ENCODE measurements around the gene SLC17A7.

Gene SLC17A7

DNA sequence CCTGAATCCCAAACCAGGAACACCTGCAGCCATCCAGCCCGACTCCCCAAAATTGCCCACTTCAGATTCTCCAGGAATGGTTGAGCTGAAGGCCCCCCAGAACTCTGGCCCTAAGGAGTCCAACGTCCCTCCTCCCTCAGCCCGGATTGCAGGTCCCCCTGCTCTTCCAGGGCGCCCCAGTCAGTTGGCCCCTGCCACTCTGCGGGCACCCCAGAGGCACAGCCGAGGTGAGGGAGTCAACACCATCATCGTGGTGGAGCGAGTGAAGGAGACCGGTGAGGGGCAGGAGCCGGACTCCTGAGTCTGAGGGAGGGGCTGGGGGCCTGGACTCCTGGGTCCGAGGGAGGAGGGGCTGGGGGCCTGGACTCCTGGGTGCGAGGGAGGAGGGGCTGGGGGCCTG lies 14.0 kb downstream of the SLC17A7 start:
- no peak for DNase-seq

DNA sequence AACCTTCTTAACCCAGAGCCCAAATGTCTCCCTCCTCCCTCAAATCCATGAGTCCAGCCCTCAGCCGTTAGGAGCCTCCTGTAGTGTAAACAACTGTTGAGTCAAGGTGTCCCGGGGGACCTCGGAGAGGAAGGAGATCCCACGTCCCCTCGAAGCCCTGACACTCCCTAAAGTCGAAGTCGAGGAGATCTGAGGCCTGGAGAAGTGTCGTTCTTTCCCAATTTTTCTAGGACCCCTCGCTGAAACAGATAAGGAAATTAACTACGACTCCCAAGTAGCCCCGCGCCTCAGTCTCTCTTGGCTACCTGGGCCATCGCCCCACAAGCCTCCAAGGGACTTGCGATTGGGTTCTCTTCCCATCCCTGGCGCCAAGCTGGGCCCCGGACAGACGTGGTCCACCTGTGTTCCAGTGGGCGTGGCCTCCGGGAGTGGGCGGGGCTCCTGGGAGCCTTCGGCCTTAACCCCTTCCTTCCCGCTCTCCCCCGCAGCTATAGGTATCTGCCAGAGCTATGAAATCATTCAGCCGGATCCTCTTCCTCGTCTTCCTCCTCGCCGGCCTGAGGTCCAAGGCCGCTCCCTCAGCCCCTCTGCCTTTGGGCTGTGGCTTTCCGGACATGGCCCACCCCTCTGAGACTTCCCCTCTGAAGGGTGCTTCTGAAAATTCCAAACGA lies 15.3 kb downstream of the SLC17A7 start:
- DNase-seq: no peak

GRCh38 chr19:49425178-49425577 lies 16.1 kb downstream of the SLC17A7 start, which contains the start of gene GFY:
Gene GFY (plus strand): TSS chr19:49425388. CDS start chr19:49426431, 1,043 bp downstream.
- no peak for DNase-seq

GRCh38 chr19:49423985-49424303 lies 17.4 kb downstream of the SLC17A7 start:
- DNase-seq: no peak

DNA sequence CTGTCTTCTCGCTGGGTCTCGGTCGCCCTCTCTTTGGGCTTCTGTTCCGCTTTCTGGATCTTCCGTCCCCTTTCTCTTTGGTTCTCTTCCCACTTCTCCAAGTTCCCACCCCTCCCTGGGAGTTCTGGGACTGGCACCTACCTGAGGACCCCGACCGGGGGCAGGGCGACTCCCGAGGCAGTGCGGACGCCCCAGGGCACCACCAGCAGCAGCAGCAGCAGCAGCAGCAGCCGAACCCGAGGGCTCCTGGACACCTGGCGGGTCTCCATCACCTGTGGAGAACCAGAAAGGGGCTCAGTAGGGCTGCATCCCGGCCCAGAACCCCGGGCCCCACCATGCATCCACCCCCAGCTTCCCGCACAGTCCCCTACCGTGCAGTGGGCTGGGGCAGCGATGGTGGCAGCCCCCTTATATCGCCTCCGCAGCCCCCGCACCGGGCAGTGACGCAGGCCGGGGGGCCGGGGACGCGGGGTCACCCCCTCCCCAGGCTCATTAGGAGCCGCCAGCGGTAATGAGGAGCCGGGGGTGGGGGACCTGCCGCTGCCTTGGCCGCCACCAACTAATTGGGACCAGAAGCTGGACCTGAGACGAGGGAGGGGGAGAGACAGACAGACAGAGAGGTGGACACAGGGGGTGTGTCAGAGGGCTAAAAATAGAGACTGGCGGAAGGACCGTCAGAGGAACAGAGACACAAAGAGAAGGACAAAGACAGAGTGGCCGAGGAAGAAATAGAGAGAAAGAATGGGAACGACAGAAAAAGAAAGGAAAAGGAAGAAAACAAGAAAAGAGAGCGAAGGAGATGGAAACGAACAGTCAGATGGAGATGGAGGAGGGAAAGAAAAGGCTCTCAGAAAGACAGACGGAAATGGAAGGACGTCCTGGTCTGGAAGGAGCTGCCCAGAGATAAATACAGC lies 18.0 kb downstream of the SLC17A7 start, which contains the start of gene PTH2:
PTH2 (minus strand) TSS at position 371 of the 914 bp plus-strand sequence; CDS start at position 269, 102 bp downstream.
- DNase-seq: no peak

DNA sequence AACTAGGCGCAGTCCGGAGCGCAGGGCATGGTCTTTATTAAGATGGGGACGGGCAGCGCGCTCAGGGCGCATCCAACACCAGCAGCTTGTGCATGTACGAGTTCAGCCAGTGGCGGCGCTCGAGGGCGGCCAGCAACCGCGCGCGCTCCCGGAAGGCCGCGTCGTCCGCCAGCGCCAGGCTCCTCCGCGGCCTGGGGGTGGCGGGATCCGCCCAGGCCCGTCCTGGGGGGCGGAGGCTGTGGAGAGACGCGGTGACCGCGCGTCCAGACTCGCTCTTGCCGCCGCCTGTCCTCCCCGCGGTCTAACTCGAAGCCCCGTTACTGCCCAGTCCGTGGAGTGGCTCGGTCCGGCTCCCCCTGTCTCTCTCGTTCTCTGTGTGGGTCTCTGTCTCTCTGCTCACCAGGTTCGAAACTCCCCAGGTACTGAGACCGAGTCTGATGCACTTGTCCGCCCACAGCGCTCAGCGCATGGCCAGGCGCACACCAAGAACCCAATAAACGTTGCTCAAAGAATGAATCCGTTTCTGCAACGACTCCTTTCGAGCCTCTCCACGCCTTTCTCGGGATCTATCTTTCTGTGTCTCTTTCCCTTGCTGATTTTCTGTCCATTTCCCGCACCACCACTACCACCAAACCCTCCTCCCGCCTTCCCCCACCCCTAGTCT lies 18.8 kb downstream of the SLC17A7 start:
- no peak for DNase-seq

GRCh38 chr19:49421878-49422202 lies 19.5 kb downstream of the SLC17A7 start:
- DNase-seq: no peak

DNA sequence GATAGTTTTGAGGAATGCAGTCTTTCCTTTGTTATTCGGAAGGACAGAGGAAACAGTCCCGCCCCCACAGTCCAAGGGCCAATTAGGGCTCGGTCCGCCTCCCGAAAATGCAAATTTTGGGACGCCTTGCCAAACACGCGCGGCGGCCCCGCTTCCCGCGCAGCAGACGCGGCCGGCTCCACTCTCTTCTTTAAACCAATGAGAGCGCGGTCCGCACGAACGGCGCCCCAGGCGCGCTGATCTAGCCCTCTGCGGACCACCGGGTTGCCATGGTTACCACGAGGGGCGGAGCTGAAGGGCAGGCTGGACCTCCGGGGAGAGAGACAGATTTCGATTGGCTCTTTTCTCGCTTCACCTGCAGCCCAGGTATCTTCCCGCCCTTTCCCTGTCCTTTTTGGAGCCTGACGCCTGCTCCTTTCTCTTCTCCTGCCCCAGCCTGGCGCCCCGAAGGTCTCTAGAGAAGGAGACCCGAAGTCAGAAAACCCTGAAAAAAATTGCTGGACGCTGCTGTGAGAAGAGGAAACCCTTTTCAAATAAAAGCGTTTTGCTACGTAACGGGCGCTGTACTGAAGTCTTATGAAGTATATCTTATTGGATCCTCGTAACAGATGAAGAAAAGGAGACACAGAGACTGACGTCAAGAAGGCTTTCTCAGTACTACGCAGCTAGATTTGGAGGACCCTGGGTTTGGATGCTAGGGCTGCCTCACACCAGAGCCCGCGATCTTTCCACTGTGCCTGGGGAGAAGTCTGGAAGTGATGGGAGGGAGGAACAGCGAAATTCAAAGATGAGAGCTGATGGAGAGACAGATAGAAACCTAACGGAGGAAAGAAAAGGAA lies 20.1 kb downstream of the SLC17A7 start:
- DNase-seq: no peak

- no peak for DNase-seq
Observed at GRCh38 chr19:49420227-49420626, 21.1 kb downstream of the SLC17A7 start.

DNA sequence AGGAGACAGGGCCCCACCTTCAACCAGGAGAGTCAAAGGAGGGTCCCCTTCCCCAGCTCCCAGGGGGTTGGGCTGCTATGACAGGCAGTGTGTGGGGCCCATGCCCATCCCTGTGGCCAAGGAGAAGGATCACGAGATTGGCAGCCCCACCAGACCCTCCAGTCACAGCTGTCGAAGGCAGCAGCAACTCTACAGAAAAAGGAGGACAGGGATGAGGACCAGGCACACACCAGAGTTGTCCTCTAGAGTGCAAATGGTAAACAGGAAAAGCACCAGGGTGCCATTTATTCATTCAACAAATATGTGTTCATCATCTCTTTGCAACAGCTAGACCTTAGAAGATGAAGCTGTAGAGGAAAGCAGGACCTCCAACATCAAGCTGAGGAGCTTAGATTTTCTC lies 22.2 kb downstream of the SLC17A7 start:
- no peak for DNase-seq

GRCh38 chr19:49418511-49418910 lies 22.8 kb downstream of the SLC17A7 start:
- DNase-seq: no peak

DNA sequence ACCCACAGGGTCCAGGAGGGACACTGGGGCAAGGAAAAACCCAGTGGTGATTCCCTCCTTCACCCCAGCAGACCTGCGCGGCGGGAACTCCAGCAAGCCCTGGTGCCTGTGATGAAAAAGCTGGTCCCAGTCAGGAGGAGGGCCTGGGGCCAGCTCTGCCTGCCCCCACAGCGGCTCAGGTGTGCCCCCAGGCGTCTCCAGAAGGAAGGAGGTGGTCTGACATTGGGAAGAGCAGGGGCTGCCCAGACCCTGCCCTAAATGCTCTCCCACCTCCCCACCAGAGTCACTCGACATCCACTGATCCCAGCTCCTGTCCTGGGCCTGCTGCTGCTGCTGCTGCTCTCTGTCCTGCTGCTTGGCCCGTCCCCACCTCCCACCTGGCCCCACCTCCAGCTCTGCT lies 24.2 kb downstream of the SLC17A7 start:
- DNase-seq: no peak

- no peak for DNase-seq
Observed at GRCh38 chr19:49415810-49416200, 25.5 kb downstream of the SLC17A7 start.

DNA sequence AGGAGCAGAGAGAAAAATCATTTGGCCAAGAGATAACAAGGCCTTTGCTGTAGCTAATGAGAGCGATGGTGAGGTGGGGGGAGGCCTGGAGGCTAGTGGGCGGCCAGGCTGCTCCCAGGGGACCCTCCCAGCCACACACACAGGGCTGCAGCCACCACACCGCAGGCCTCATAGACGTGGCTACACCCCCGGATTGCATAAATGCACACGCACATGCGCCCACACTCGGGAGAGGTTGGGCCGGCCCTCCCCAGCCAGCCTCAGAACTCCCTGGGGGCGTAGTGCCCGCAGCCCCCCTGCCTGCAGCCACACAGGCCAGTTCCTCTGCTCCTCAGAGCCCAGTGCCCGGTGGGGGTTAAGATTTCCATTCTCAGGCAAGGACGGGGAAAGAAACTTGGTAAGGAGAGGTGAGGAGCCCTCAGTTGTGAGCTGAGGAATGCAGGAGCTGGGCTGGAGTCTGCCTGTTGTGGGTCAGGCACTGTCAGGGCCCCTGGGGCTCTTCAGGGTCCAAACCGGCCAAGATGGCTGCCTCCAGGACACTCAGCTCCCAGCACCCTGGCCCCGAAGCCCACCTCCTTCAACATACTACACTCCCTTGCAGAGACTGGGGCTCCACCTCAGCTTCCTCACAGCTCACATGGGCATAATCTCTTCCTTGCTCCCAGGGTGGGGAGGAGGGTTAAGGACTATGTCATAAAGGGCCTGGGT lies 26.1 kb downstream of the SLC17A7 start:
- DNase-seq: no peak

GRCh38 chr19:49414256-49414655 lies 27.1 kb downstream of the SLC17A7 start:
- DNase-seq: no peak

- DNase-seq: no peak
Observed at GRCh38 chr19:49413348-49413747, 28.0 kb downstream of the SLC17A7 start.

DNA sequence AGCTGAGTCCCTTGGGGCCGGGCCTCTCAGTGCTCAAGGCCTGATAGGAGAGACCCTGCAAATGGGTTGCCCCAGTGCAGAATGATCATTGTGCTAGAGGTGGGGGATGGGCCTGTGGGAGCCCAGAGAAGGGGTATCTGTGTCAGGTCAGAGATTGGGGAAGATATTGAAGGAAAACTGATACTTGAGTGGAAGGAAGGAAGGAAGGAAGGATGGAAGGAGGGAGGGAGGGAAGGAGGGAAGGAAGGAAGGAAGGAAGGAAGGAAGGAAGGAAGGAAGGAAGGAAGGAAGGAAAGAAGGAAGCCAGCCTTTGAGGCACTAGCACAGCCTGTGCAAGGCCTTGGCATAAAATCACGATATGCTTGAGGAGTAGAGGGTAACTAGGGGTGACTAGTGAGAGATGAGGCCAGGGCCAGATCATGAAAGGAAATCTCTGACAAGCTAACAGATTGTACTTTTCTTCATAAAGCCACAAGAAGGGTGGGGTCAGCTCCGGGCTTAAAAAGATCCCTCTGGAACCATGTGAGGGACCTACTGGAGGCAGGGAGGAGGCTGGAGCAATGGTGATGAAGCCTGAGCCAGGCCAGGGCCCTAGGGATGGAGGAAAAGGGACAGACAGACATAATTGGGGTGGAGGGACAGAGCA lies 29.5 kb downstream of the SLC17A7 start:
- DNase-seq: no peak

DNA sequence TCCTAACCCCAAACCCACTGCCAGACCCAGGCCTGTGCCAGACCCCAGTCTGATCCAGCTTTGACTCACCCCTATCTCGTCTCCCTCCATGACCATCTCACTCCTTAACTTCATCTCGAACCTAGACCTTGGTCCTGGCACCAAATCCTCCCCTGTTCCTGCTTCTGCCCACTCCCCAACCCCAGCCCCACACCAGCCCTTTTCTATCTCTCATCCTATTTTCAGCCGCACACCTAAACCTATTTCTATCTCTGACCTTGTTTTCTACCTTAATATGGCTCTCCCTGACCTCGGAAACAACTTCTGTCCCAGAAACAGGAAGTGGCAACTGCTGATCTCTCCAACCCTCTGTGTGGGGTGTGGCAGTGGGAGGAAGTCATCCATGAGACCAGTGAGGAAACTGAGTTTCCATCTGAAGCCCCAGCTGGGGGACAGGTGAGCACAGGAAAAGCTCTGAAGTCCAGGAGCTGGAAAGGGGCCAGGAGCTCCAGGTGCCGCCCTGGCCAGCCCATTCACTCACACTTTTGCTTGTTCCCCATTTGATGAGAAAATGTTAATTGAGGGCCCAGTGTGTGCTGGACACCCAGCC lies 31.8 kb downstream of the SLC17A7 start:
- DNase-seq: no peak

DNA sequence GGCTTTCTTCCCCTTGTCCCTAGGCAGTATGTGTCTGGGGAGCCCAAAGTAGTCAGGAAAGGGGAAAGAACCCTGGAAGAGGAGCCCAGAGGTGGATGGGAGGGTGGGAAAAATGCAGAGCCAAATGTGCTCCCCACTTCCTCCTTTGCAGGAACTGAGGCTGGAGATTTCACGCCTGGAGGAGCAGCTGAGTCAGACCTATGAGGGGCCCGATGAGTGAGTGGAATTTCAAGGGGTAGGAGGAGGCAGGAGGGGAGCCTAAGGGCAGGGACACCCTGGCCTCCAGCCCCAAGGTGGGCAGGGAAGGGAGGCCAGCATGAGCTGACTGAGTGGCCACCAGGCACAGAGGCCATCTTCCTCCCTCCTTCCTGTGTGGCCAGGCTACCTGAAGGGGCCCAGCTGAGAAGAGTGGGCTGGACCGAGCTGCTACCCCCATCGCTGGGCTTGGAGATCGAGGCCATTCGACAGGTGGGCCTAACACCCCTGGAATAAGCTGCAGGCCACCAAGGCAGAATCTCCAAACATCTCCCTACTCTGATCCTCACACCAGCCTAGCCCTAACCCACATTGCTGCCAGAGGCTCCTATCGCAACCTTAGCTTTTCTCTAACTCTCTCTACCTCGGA lies 32.4 kb downstream of the SLC17A7 start:
- DNase-seq: no peak

DNA sequence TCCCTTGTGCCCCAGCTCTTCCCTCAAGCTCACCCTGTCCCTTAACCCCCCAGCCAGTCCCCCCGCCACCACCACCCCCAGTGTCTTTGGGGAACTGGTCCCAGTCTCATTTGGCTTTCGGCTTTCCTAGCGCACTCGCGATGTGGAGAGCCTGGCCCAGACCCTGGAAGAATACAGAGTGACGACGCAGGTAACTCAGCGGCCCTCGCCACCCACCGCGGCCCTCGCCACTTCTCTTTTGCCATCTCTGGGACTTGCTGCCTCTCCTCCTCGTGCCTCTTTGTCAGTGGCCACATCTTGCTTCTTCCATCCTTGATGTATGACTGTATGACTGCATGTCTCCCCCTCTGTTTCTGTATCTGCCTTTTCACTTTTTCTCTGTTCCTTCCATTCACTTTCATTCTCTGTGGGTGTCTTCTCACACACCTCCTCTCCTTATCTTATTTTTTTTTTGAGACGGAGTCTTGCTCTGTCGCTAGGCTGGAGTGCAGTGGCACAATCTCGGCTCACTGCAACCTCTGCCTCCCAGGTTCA lies 33.8 kb downstream of the SLC17A7 start:
- DNase-seq: no peak

Measured in hippocampal formation (tissue), 2 donors.